T-helper 2 cell treated with Interferon-gamma antibody and Interleukin-4, amounts not matched to agents 5 μg/mL and 100 μg/mL, for 36 hours (primary cell): ENCODE measurements around the gene USP4.
A peak's percentile ranks its signal among the peaks of the same experiment; 100 is the strongest.

ENCODE experiments used
- DNase-seq: peaks from one replicate; pipeline ENCODE4 v3.0.0; 2021; ENCODE audit warnings: low spot score
- H3K27ac Mint-ChIP-seq: one replicate; pipeline ENCODE4 v1.8.0; 2021; ENCODE audit warnings: mild to moderate bottlenecking, mixed read lengths
- H3K27me3 Mint-ChIP-seq: one replicate; pipeline ENCODE4 v1.8.0; 2021; ENCODE audit warnings: low read depth, mixed read lengths
- H3K36me3 Mint-ChIP-seq: one replicate; pipeline ENCODE4 v1.8.0; 2021; ENCODE audit warnings: low read depth, mixed read lengths
- H3K4me1 Mint-ChIP-seq: one replicate; pipeline ENCODE4 v1.8.0; 2021; ENCODE audit warnings: low read depth, mixed read lengths
- H3K4me3 Mint-ChIP-seq: one replicate; pipeline ENCODE4 v1.8.0; 2022; ENCODE audit warnings: mild to moderate bottlenecking, moderate library complexity, mixed read lengths
- H3K9me3 Mint-ChIP-seq: one replicate; pipeline ENCODE4 v1.8.0; 2021; ENCODE audit warnings: mixed read lengths

The USP4 gene

GRCh38 chr3:49339941-49340800, at the start of gene USP4:
TSS of gene USP4 (minus strand) at chr3:49340053. CDS start at chr3:49340024, 29 bp downstream.
- peaks cover 13% of the 10 kb centered on the region for H3K36me3 Mint-ChIP-seq
- H3K4me3 Mint-ChIP-seq: peak within 1 kb of the TSS; percentile 94
- no peaks in the 10 kb centered on the region for H3K9me3 Mint-ChIP-seq
- peaks cover 35% of the 10 kb centered on the region for H3K4me1 Mint-ChIP-seq
- H3K27ac Mint-ChIP-seq: peak within 1 kb of the TSS; percentile 96
- H3K27me3 Mint-ChIP-seq: no peaks in the 10 kb centered on the region
- DNase-seq: peak; percentile 97

DNA sequence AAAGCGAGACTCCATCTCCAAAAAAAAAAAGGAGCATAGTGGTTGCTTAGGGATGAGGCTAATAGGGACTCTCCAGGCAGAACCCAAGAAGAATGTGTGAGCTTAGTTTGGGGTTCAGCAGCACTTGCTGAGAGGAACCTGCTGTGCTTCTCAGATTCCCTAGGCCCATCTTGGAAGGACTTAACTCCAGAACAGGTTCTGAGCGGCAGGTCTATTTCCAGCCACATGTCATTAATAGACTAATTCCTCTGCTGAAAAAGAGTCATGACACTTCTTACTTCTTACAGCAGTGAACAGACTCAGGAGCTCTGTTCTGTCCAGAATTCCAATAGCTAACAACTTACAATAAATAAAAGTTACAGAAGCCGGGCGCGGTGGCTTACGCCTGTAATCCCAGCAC, 49.4 kb upstream of the USP4 start:
- H3K9me3 Mint-ChIP-seq: no peaks in the 10 kb centered on the region
- H3K27ac Mint-ChIP-seq: no peak overlapping the region
- no peak for DNase-seq
- peaks cover 15% of the 10 kb centered on the region for H3K4me1 Mint-ChIP-seq
- H3K36me3 Mint-ChIP-seq: peaks cover 23% of the 10 kb centered on the region
- H3K4me3 Mint-ChIP-seq: no peak overlapping the region
- H3K27me3 Mint-ChIP-seq: no peaks in the 10 kb centered on the region

DNA sequence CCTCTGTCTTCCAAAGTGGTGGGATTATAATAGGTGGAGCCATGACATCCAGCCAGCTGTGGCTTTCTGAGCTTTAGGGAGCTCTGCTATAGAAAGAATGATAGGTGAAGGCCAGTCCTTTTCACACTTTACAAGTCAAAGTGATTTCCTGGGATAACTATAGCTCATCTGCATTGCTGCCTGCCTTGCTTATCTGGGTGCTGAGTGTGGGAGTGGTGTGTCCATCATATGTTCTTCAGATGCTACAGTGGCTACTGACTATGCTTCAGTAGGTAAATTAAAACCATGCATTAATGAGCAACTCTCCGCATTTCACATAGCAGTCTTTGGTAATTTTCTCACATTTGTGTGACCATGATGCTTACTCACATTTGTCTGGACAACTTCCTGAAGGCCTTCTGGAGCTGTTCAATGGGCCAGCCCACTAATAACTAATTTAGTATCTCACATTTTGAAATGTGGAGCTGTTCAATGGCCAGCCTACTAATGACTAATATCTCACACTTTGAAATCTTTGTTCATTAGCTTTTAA, 48.5 kb upstream of the USP4 start:
- Mint-ChIP-seq H3K36me3 (peaks cover 25% of the 10 kb centered on the region), H3K27ac (no peak overlapping the region), H3K4me1 (peaks cover 13% of the 10 kb centered on the region), H3K4me3 (no peak overlapping the region), H3K27me3 (no peaks in the 10 kb centered on the region), H3K9me3 (no peaks in the 10 kb centered on the region)
- DNase-seq: no peak

- Mint-ChIP-seq H3K27me3 (no peaks in the 10 kb centered on the region), H3K27ac (no peak overlapping the region), H3K9me3 (no peaks in the 10 kb centered on the region), H3K36me3 (peaks cover 24% of the 10 kb centered on the region), H3K4me1 (peaks cover 11% of the 10 kb centered on the region), H3K4me3 (no peak overlapping the region)
- no peak for DNase-seq
Measured at GRCh38 chr3:49387721-49388120, 47.9 kb upstream of the USP4 start.

GRCh38 chr3:49386056-49386756, 46.4 kb upstream of the USP4 start:
- peaks cover 11% of the 10 kb centered on the region for H3K4me1 Mint-ChIP-seq
- no peak overlapping the region for H3K4me3 Mint-ChIP-seq
- H3K9me3 Mint-ChIP-seq: no peaks in the 10 kb centered on the region
- no peak for DNase-seq
- no peak overlapping the region for H3K27ac Mint-ChIP-seq
- peaks cover 24% of the 10 kb centered on the region for H3K36me3 Mint-ChIP-seq
- H3K27me3 Mint-ChIP-seq: no peaks in the 10 kb centered on the region

GRCh38 chr3:49385617-49386016, 45.8 kb upstream of the USP4 start:
- Mint-ChIP-seq H3K4me1 (peaks cover 11% of the 10 kb centered on the region), H3K4me3 (no peak overlapping the region), H3K27me3 (no peaks in the 10 kb centered on the region), H3K36me3 (peaks cover 24% of the 10 kb centered on the region), H3K9me3 (no peaks in the 10 kb centered on the region), H3K27ac (no peak overlapping the region)
- DNase-seq: no peak

GRCh38 chr3:49383387-49383786, 43.5 kb upstream of the USP4 start:
- H3K4me1 Mint-ChIP-seq: peaks cover 16% of the 10 kb centered on the region
- peaks cover 28% of the 10 kb centered on the region for H3K36me3 Mint-ChIP-seq
- no peak overlapping the region for H3K27ac Mint-ChIP-seq
- no peaks in the 10 kb centered on the region for H3K9me3 Mint-ChIP-seq
- no peak for DNase-seq
- H3K4me3 Mint-ChIP-seq: no peak overlapping the region
- no peaks in the 10 kb centered on the region for H3K27me3 Mint-ChIP-seq

GRCh38 chr3:49378249-49378895, 38.5 kb upstream of the USP4 start:
- Mint-ChIP-seq H3K27ac (no peak overlapping the region), H3K27me3 (no peaks in the 10 kb centered on the region), H3K4me3 (no peak overlapping the region), H3K4me1 (peaks cover 16% of the 10 kb centered on the region), H3K9me3 (no peaks in the 10 kb centered on the region), H3K36me3 (peaks cover 40% of the 10 kb centered on the region)
- no peak for DNase-seq

- Mint-ChIP-seq H3K9me3 (no peaks in the 10 kb centered on the region), H3K4me1 (peaks cover 16% of the 10 kb centered on the region)
Measured at GRCh38 chr3:49377483-49377882, 37.6 kb upstream of the USP4 start.

DNA sequence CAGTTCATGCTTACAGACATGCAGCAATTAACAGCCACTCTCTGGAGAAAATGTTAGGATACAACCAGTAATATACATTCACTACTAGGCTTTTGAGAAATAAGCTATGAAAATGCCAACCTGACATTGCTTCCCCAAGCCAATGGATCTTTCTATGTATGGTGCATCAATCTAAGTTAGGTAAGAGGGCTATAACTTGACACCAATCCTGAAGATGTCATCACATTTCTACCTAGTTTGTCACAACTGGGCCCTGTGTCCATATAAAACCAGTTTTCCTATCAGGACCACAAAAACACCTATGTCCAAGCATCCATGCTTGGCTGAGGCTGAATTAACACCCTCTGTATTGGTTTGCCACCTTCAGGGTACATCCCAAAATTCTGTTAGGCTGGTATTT, 32.1 kb upstream of the USP4 start:
- no peak overlapping the region for H3K27ac Mint-ChIP-seq
- H3K4me3 Mint-ChIP-seq: no peak overlapping the region
- no peaks in the 10 kb centered on the region for H3K9me3 Mint-ChIP-seq
- no peak for DNase-seq
- no peaks in the 10 kb centered on the region for H3K27me3 Mint-ChIP-seq
- H3K4me1 Mint-ChIP-seq: peaks cover 8% of the 10 kb centered on the region
- peaks cover 59% of the 10 kb centered on the region for H3K36me3 Mint-ChIP-seq

More at GRCh38 chr3:49377483-49377882, 37.6 kb upstream of the USP4 start:
- H3K4me3 Mint-ChIP-seq: no peak overlapping the region
- H3K27me3 Mint-ChIP-seq: no peaks in the 10 kb centered on the region
- H3K36me3 Mint-ChIP-seq: peaks cover 46% of the 10 kb centered on the region
- H3K27ac Mint-ChIP-seq: peak overlapping the region; percentile 52
- DNase-seq: peak; percentile 47

GRCh38 chr3:49370585-49371290, 30.9 kb upstream of the USP4 start:
- peaks cover 8% of the 10 kb centered on the region for H3K4me1 Mint-ChIP-seq
- no peak overlapping the region for H3K4me3 Mint-ChIP-seq
- no peak overlapping the region for H3K27ac Mint-ChIP-seq
- peaks cover 71% of the 10 kb centered on the region for H3K36me3 Mint-ChIP-seq
- no peaks in the 10 kb centered on the region for H3K27me3 Mint-ChIP-seq
- H3K9me3 Mint-ChIP-seq: no peaks in the 10 kb centered on the region
- DNase-seq: no peak

- no peak overlapping the region for H3K4me3 Mint-ChIP-seq
- peaks cover 65% of the 10 kb centered on the region for H3K36me3 Mint-ChIP-seq
Measured at GRCh38 chr3:49362561-49362960, 22.7 kb upstream of the USP4 start.

GRCh38 chr3:49359623-49360022, 19.8 kb upstream of the USP4 start:
- Mint-ChIP-seq H3K36me3 (peaks cover 69% of the 10 kb centered on the region), H3K27me3 (no peaks in the 10 kb centered on the region), H3K4me1 (peaks cover 34% of the 10 kb centered on the region), H3K27ac (peak overlapping the region; percentile 35), H3K4me3 (peak overlapping the region; percentile 88), H3K9me3 (no peaks in the 10 kb centered on the region)
- DNase-seq: no peak

More at GRCh38 chr3:49362561-49362960, 22.7 kb upstream of the USP4 start:
- H3K27me3 Mint-ChIP-seq: no peaks in the 10 kb centered on the region
- H3K4me1 Mint-ChIP-seq: peaks cover 23% of the 10 kb centered on the region
- DNase-seq: no peak
- no peaks in the 10 kb centered on the region for H3K9me3 Mint-ChIP-seq
- no peak overlapping the region for H3K27ac Mint-ChIP-seq
